Caco-2 (cell line): Measurements from ENCODE around the gene ZNF766. TPM values are rescaled to one million over a fixed set of nuclear protein-coding genes. Genes with fewer than 3 reads are reported as not detected.

ENCODE experiments used
- BruUV-seq: library from RNA; stranded (reverse); fragments of 400-500 nt; replicated peaks from 2 replicates; lab custom pipeline; 2021; lab: Mats Ljungman, UMichigan
- CTCF ChIA-PET: fragments of 300-600 bp; sonication (Branson Sonifier 250); formaldehyde crosslinking; loops from one replicate; lab custom pipeline; 2022; ENCODE audit warnings: antibody characterized with exemption; lab: Charles Lee
- POLR2A ChIA-PET: fragments of 300-600 bp; sonication (Branson Sonifier 250); formaldehyde crosslinking; loops from one replicate; lab custom pipeline; 2022; ENCODE audit warnings: antibody characterized with exemption; lab: Charles Lee
- DNase-seq, 2 experiments: peaks; one replicate each; pipeline versions ENCODE4 v3.0.0 to v3.0.0-alpha.2; 2020 to 2022
- H3K27me3 ChIP-seq: replicated peaks from 2 replicates; pipeline ENCODE4 v1.6.0; 2011; ENCODE audit warnings: low read length; ENCODE audit not compliant: control insufficient read depth, insufficient read depth
- H3K36me3 ChIP-seq: 2 replicates; pipeline ENCODE4 v1.5.1; 2011; ENCODE audit warnings: low read length; ENCODE audit not compliant: control insufficient read depth, insufficient read depth
- H3K4me1 ChIP-seq: fragments of 250-450 bp; sonication (Bioruptor Pico); 2 replicates; pipeline ENCODE4 v1.5.1; 2020; ENCODE audit warnings: mild to moderate bottlenecking
- H3K4me3 ChIP-seq: 2 replicates; pipeline ENCODE4 v1.5.1; 2011; ENCODE audit warnings: low read depth, mild to moderate bottlenecking, control low read depth, low read length
- H3K9me3 ChIP-seq: fragments of 250-450 bp; sonication (Bioruptor Pico); 2 replicates; pipeline ENCODE4 v1.5.1; 2020; ENCODE audit warnings: mild to moderate bottlenecking, moderate library complexity
- H3K27ac Mint-ChIP-seq: one replicate; pipeline ENCODE4 v1.8.0; 2022; ENCODE audit warnings: mixed read lengths; ENCODE audit not compliant: unreplicated experiment
- H3K27me3 Mint-ChIP-seq: one replicate; pipeline ENCODE4 v1.8.0; 2022; ENCODE audit warnings: mixed read lengths; ENCODE audit not compliant: insufficient read depth, unreplicated experiment
- H3K36me3 Mint-ChIP-seq: one replicate; pipeline ENCODE4 v1.8.0; 2022; ENCODE audit warnings: mild to moderate bottlenecking, mixed read lengths; ENCODE audit not compliant: insufficient read depth, unreplicated experiment
- H3K4me1 Mint-ChIP-seq: one replicate; pipeline ENCODE4 v1.8.0; 2022; ENCODE audit warnings: low read depth, mixed read lengths; ENCODE audit not compliant: unreplicated experiment
- H3K4me3 Mint-ChIP-seq: one replicate; pipeline ENCODE4 v1.8.0; 2022; ENCODE audit warnings: mild to moderate bottlenecking, moderate library complexity, mixed read lengths; ENCODE audit not compliant: unreplicated experiment
- H3K9me3 Mint-ChIP-seq: one replicate; pipeline ENCODE4 v1.8.0; 2022; ENCODE audit warnings: mixed read lengths; ENCODE audit not compliant: unreplicated experiment
- intact Hi-C: fragments of 100-400 bp; cut with micrococcal nuclease; formaldehyde crosslinking; loops from one replicate; pipeline ENCODE4 v1.10.0; 2022; ENCODE audit not compliant: unreplicated experiment
- total RNA-seq: library from RNA; stranded (reverse); gene quantifications from 2 replicates; pipeline ENCODE4 v1.2.3, GENCODE V29; 2022
- TF ChIP-seq, protein P1 (sequence below), 2 experiments: fragments of 200-600 bp in 1 of 2; IDR thresholded peaks; 1 replicate in 1 of 2; 2 replicates in 1 of 2; pipeline versions ENCODE4 v1.5.1 to v1.8.0; 2011 to 2022; ENCODE audit warnings: antibody characterized with exemption in 1 of 2, control low read depth in 1 of 2, inconsistent platforms in 1 of 2, low read depth in 1 of 2, low read length in 1 of 2, mild to moderate bottlenecking in 1 of 2, moderate library complexity in 1 of 2; ENCODE audit not compliant: insufficient read depth in 1 of 2, severe bottlenecking in 1 of 2, unreplicated experiment in 1 of 2

Gene ZNF766
- total RNA-seq, 1 experiment from 2014 or later, result 12.1 TPM

GRCh38 chr19:52227196-52227940 lies 42.0 kb upstream of the ZNF766 start:
- H3K4me1 ChIP-seq, result no peaks in the 10 kb centered on the region
- POLR2A ChIA-PET, result no interaction called here
- no peaks in the 10 kb centered on the region for H3K9me3 ChIP-seq
- Mint-ChIP-seq H3K4me1 (no peaks in the 10 kb centered on the region), H3K27me3 (no peaks in the 10 kb centered on the region), H3K9me3 (peaks cover 9% of the 10 kb centered on the region), H3K36me3 (peaks cover 74% of the 10 kb centered on the region), H3K27ac (no peak overlapping the region), H3K4me3 (no peak overlapping the region)
- intact Hi-C loops, result no loop called here
- CTCF ChIA-PET, result no interaction called here
- TF ChIP-seq, protein P1, sequence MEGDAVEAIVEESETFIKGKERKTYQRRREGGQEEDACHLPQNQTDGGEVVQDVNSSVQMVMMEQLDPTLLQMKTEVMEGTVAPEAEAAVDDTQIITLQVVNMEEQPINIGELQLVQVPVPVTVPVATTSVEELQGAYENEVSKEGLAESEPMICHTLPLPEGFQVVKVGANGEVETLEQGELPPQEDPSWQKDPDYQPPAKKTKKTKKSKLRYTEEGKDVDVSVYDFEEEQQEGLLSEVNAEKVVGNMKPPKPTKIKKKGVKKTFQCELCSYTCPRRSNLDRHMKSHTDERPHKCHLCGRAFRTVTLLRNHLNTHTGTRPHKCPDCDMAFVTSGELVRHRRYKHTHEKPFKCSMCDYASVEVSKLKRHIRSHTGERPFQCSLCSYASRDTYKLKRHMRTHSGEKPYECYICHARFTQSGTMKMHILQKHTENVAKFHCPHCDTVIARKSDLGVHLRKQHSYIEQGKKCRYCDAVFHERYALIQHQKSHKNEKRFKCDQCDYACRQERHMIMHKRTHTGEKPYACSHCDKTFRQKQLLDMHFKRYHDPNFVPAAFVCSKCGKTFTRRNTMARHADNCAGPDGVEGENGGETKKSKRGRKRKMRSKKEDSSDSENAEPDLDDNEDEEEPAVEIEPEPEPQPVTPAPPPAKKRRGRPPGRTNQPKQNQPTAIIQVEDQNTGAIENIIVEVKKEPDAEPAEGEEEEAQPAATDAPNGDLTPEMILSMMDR (IDR thresholded peaks at IDR 0.05; ENCODE audit: insufficient read depth in 1 of 2, low read depth in 1 of 2, low read length in 1 of 2, severe bottlenecking in 1 of 2, unreplicated experiment in 1 of 2), result no peak
- H3K27me3 ChIP-seq, result no peaks in the 10 kb centered on the region
- H3K4me3 ChIP-seq, result no peak overlapping the region
- H3K36me3 ChIP-seq, result peaks cover 5% of the 10 kb centered on the region
- no peak for DNase-seq
- no TSS peak for BruUV-seq

DNA sequence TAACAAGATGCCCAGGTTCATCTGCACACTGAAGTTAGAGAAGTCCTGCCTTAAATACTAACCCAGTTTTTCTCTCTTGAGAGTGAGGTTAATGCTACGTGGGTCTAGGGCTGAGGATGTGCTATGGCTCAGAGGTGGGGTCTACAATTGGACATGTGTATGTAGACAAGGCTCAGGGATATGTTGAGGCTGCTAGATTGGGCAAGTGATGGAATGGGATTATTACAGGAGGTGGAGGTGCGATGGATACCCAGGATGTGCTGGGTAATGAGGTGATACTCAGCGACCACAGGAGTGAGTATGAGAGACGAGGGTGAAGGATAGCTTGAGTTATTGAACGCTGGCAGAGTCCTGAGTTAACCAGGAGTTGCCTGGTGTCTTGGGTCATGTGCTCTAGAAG lies 41.4 kb upstream of the ZNF766 start:
- peaks cover 67% of the 10 kb centered on the region for H3K36me3 Mint-ChIP-seq
- intact Hi-C loops, result no loop called here
- POLR2A ChIA-PET, result no interaction called here

GRCh38 chr19:52229524-52229923 lies 39.9 kb upstream of the ZNF766 start:
- ChIA-PET CTCF (interaction anchor here (1.1 kb wide), 1 partner anchor 19 kb away, joined by 3 read pairs; no protein-coding TSS in a partner anchor), POLR2A (interaction anchor here (1.2 kb wide), 1 partner anchor 40 kb away, joined by 4 read pairs; the partner anchor contains the start of gene PPP2R1A)
- Histone ChIP-seq H3K4me1 (no peaks in the 10 kb centered on the region), H3K9me3 (no peaks in the 10 kb centered on the region), H3K4me3 (no peak overlapping the region), H3K27me3 (no peaks in the 10 kb centered on the region), H3K36me3 (peaks cover 3% of the 10 kb centered on the region)
- Mint-ChIP-seq H3K27ac (no peak overlapping the region), H3K9me3 (peaks cover 20% of the 10 kb centered on the region), H3K4me1 (no peaks in the 10 kb centered on the region), H3K4me3 (no peak overlapping the region), H3K36me3 (peaks cover 52% of the 10 kb centered on the region), H3K27me3 (no peaks in the 10 kb centered on the region)
- DNase-seq, result no peak
- TF ChIP-seq, protein P1 (IDR thresholded peaks at IDR 0.05; ENCODE audit: insufficient read depth in 1 of 2, low read depth in 1 of 2, low read length in 1 of 2, severe bottlenecking in 1 of 2, unreplicated experiment in 1 of 2), result no peak
- no TSS peak for BruUV-seq
- intact Hi-C loops, result no loop called here

More for the DNA sequence above, 41.4 kb upstream of the ZNF766 start:
- Histone ChIP-seq H3K27me3 (no peaks in the 10 kb centered on the region), H3K9me3 (no peaks in the 10 kb centered on the region), H3K4me3 (no peak overlapping the region), H3K36me3 (peaks cover 5% of the 10 kb centered on the region), H3K4me1 (no peaks in the 10 kb centered on the region)
- BruUV-seq, result no TSS peak
- CTCF ChIA-PET, result no interaction called here
- Mint-ChIP-seq H3K27ac (no peak overlapping the region), H3K4me3 (no peak overlapping the region), H3K4me1 (no peaks in the 10 kb centered on the region), H3K27me3 (no peaks in the 10 kb centered on the region), H3K9me3 (peaks cover 11% of the 10 kb centered on the region)
- DNase-seq, result no peak
- TF ChIP-seq, protein P1 (IDR thresholded peaks at IDR 0.05; ENCODE audit: insufficient read depth in 1 of 2, low read depth in 1 of 2, low read length in 1 of 2, severe bottlenecking in 1 of 2, unreplicated experiment in 1 of 2), result no peak
